Activated CD4-positive, alpha-beta memory T cell treated with anti-CD3 and anti-CD28 coated beads, Interleukin-2, amount 10 ng/mL, durations not matched to agents 7 days and 5 days (primary cell): ENCODE results near the gene PDE4B. TPM values are rescaled to one million over a fixed set of nuclear protein-coding genes. Genes with fewer than 3 reads are reported as not detected.
"Not testable (repeated sequence)": the region's sequence is repeated elsewhere in the genome, so short reads cannot be mapped to it uniquely, and the experiment has no call there.

Source experiments
- CTCF ChIA-PET: fragments of 350-600 bp; sonication (Branson Sonifier 250); formaldehyde crosslinking; loops from one replicate; lab custom pipeline; 2021; ENCODE audit warnings: antibody characterized with exemption, inconsistent platforms; lab: Charles Lee
- POLR2A ChIA-PET: fragments of 350-600 bp; sonication (Branson Sonifier 250); formaldehyde crosslinking; loops from one replicate; lab custom pipeline; 2021; ENCODE audit warnings: antibody characterized with exemption; lab: Charles Lee
- DNase-seq: peaks from one replicate; pipeline ENCODE4 v3.0.0-alpha.2; 2020
- H3K27ac Mint-ChIP-seq: one replicate; pipeline ENCODE4 v1.8.0; 2021; ENCODE audit warnings: mild to moderate bottlenecking, mixed read lengths
- H3K27me3 Mint-ChIP-seq: one replicate; pipeline ENCODE4 v1.8.0; 2021; ENCODE audit warnings: mixed read lengths
- H3K36me3 Mint-ChIP-seq: one replicate; pipeline ENCODE4 v1.8.0; 2021; ENCODE audit warnings: low read depth, mixed read lengths
- H3K4me1 Mint-ChIP-seq: one replicate; pipeline ENCODE4 v1.8.0; 2021; ENCODE audit warnings: mixed read lengths
- H3K4me3 Mint-ChIP-seq: one replicate; pipeline ENCODE4 v1.8.0; 2021; ENCODE audit warnings: mild to moderate bottlenecking, mixed read lengths
- H3K9me3 Mint-ChIP-seq: one replicate; pipeline ENCODE4 v1.8.0; 2021; ENCODE audit warnings: mixed read lengths
- total RNA-seq, 2 experiments: library from RNA; stranded (reverse); gene quantifications; one replicate each; pipeline ENCODE4 v1.2.3, GENCODE V29; 2021

The PDE4B gene
- total RNA-seq, 2 experiments from 2014 or later: 46.8 to 48.0 TPM

GRCh38 chr1:66305927-66306326, 513.2 kb downstream of the PDE4B start:
- no peak overlapping the region for H3K27ac Mint-ChIP-seq
- no peaks in the 10 kb centered on the region for H3K36me3 Mint-ChIP-seq
- no peaks in the 10 kb centered on the region for H3K27me3 Mint-ChIP-seq
- ChIA-PET POLR2A (interaction anchor here (1.2 kb wide), 1 partner anchor 13 kb away, joined by 6 read pairs; no protein-coding TSS in a partner anchor), CTCF (interaction anchor here (0.6 kb wide), 1 partner anchor 76 kb away, joined by 3 read pairs; no protein-coding TSS in a partner anchor)
- peaks cover 26% of the 10 kb centered on the region for H3K4me1 Mint-ChIP-seq
- no peaks in the 10 kb centered on the region for H3K9me3 Mint-ChIP-seq
- DNase-seq: no peak
- H3K4me3 Mint-ChIP-seq: no peak overlapping the region

GRCh38 chr1:66309006-66309741, 516.5 kb downstream of the PDE4B start:
- ChIA-PET POLR2A (interaction anchor here (0.6 to 1.1 kb wide), 2 partner anchors 18 to 37 kb away, joined by 3 read pairs; no protein-coding TSS in a partner anchor), CTCF (interaction anchor here (1.3 kb wide), 1 partner anchor 29 kb away, joined by 3 read pairs; no protein-coding TSS in a partner anchor)
- Mint-ChIP-seq H3K4me1 (no peaks in the 10 kb centered on the region), H3K9me3 (no peaks in the 10 kb centered on the region), H3K4me3 (no peak overlapping the region), H3K36me3 (no peaks in the 10 kb centered on the region), H3K27ac (no peak overlapping the region), H3K27me3 (no peaks in the 10 kb centered on the region)
- no peak for DNase-seq

- no peaks in the 10 kb centered on the region for H3K27me3 Mint-ChIP-seq
- DNase-seq: no peak
- H3K36me3 Mint-ChIP-seq: no peaks in the 10 kb centered on the region
- H3K9me3 Mint-ChIP-seq: peaks cover 3% of the 10 kb centered on the region
- ChIA-PET CTCF (no interaction called here), POLR2A (no interaction called here)
- H3K4me1 Mint-ChIP-seq: peaks cover 3% of the 10 kb centered on the region
- H3K4me3 Mint-ChIP-seq: no peak overlapping the region
- H3K27ac Mint-ChIP-seq: no peak overlapping the region
Observed at GRCh38 chr1:66311092-66311491, 518.4 kb downstream of the PDE4B start.

GRCh38 chr1:66311628-66312027, 518.9 kb downstream of the PDE4B start:
- Mint-ChIP-seq H3K4me3 (no peak overlapping the region), H3K27me3 (no peaks in the 10 kb centered on the region), H3K36me3 (no peaks in the 10 kb centered on the region), H3K9me3 (peaks cover 3% of the 10 kb centered on the region), H3K4me1 (peaks cover 7% of the 10 kb centered on the region), H3K27ac (no peak overlapping the region)
- ChIA-PET CTCF (no interaction called here), POLR2A (no interaction called here)
- DNase-seq: no peak

- Mint-ChIP-seq H3K4me1 (peaks cover 10% of the 10 kb centered on the region), H3K9me3 (peaks cover 3% of the 10 kb centered on the region), H3K27me3 (no peaks in the 10 kb centered on the region), H3K27ac (no peak overlapping the region), H3K36me3 (no peaks in the 10 kb centered on the region), H3K4me3 (no peak overlapping the region)
- ChIA-PET POLR2A (no interaction called here), CTCF (no interaction called here)
- DNase-seq: no peak
Observed at GRCh38 chr1:66312271-66312990, 519.7 kb downstream of the PDE4B start.

GRCh38 chr1:66313429-66313828, 520.7 kb downstream of the PDE4B start:
- Mint-ChIP-seq H3K27me3 (no peaks in the 10 kb centered on the region), H3K9me3 (peaks cover 3% of the 10 kb centered on the region), H3K27ac (no peak overlapping the region), H3K36me3 (no peaks in the 10 kb centered on the region), H3K4me1 (peaks cover 10% of the 10 kb centered on the region), H3K4me3 (no peak overlapping the region)
- DNase-seq: no peak
- CTCF ChIA-PET: no interaction called here
- POLR2A ChIA-PET: no interaction called here

GRCh38 chr1:66315671-66316070, 523.0 kb downstream of the PDE4B start:
- POLR2A ChIA-PET: no interaction called here
- no peak for DNase-seq
- H3K9me3 Mint-ChIP-seq: peaks cover 7% of the 10 kb centered on the region
- H3K36me3 Mint-ChIP-seq: no peaks in the 10 kb centered on the region
- H3K4me3 Mint-ChIP-seq: no peak overlapping the region
- CTCF ChIA-PET: interaction anchor here (1.0 kb wide), 1 partner anchor 15 kb away, joined by 3 read pairs; no protein-coding TSS in a partner anchor
- H3K4me1 Mint-ChIP-seq: peaks cover 10% of the 10 kb centered on the region
- no peaks in the 10 kb centered on the region for H3K27me3 Mint-ChIP-seq
- H3K27ac Mint-ChIP-seq: no peak overlapping the region

GRCh38 chr1:66316464-66317247, 524.0 kb downstream of the PDE4B start:
- peaks cover 5% of the 10 kb centered on the region for H3K36me3 Mint-ChIP-seq
- CTCF ChIA-PET: no interaction called here
- H3K4me1 Mint-ChIP-seq: peaks cover 10% of the 10 kb centered on the region
- no peaks in the 10 kb centered on the region for H3K27me3 Mint-ChIP-seq
- H3K9me3 Mint-ChIP-seq: peaks cover 12% of the 10 kb centered on the region
- no peak for DNase-seq
- H3K27ac Mint-ChIP-seq: no peak overlapping the region
- POLR2A ChIA-PET: no interaction called here
- no peak overlapping the region for H3K4me3 Mint-ChIP-seq

- Mint-ChIP-seq H3K36me3 (peaks cover 8% of the 10 kb centered on the region), H3K4me3 (no peak overlapping the region), H3K27ac (no peak overlapping the region), H3K4me1 (peaks cover 10% of the 10 kb centered on the region), H3K27me3 (no peaks in the 10 kb centered on the region), H3K9me3 (peaks cover 15% of the 10 kb centered on the region)
- ChIA-PET POLR2A (no interaction called here), CTCF (no interaction called here)
- no peak for DNase-seq
Observed at GRCh38 chr1:66317248-66317515, 524.5 kb downstream of the PDE4B start.

- ChIA-PET CTCF (no interaction called here), POLR2A (interaction anchor here (0.8 to 2.0 kb wide), 3 partner anchors 12 to 508 kb away, joined by 3 to 6 read pairs (median 4); no protein-coding TSS in a partner anchor)
- Mint-ChIP-seq H3K9me3 (peaks cover 15% of the 10 kb centered on the region), H3K27ac (no peak overlapping the region), H3K27me3 (peaks cover 2% of the 10 kb centered on the region), H3K4me1 (peaks cover 24% of the 10 kb centered on the region), H3K4me3 (no peak overlapping the region), H3K36me3 (peaks cover 18% of the 10 kb centered on the region)
- no peak for DNase-seq
Observed at GRCh38 chr1:66320231-66320630, 527.5 kb downstream of the PDE4B start.

GRCh38 chr1:66322462-66322861, 529.8 kb downstream of the PDE4B start:
- H3K27ac Mint-ChIP-seq, DNase-seq, H3K27me3 Mint-ChIP-seq, POLR2A ChIA-PET, H3K4me3 Mint-ChIP-seq: not testable (repeated sequence)
- H3K4me1 Mint-ChIP-seq: peaks cover 28% of the 10 kb centered on the region
- peaks cover 18% of the 10 kb centered on the region for H3K36me3 Mint-ChIP-seq
- H3K9me3 Mint-ChIP-seq: peaks cover 15% of the 10 kb centered on the region
- CTCF ChIA-PET: interaction anchor here (0.8 kb wide), 1 partner anchor 8 kb away, joined by 3 read pairs; no protein-coding TSS in a partner anchor

- no peak for DNase-seq
- ChIA-PET POLR2A (no interaction called here), CTCF (no interaction called here)
- Mint-ChIP-seq H3K27ac (no peak overlapping the region), H3K4me1 (peaks cover 42% of the 10 kb centered on the region), H3K4me3 (no peak overlapping the region), H3K36me3 (peaks cover 20% of the 10 kb centered on the region), H3K27me3 (peaks cover 2% of the 10 kb centered on the region), H3K9me3 (peaks cover 15% of the 10 kb centered on the region)
Observed at GRCh38 chr1:66323958-66324625, 531.4 kb downstream of the PDE4B start.
